NCI-H446 treated with DMSO at 0.1 percent for 48 hours (cell line): ENCODE results near the gene RMDN2.
"Not testable (repeated sequence)": the region's sequence is repeated elsewhere in the genome, so short reads cannot be mapped to it uniquely, and the experiment has no call there.

Experiments used
- DNase-seq: peaks from one replicate; lab custom pipeline; 2025; lab: John Stamatoyannopoulos, UW

Gene RMDN2

DNA sequence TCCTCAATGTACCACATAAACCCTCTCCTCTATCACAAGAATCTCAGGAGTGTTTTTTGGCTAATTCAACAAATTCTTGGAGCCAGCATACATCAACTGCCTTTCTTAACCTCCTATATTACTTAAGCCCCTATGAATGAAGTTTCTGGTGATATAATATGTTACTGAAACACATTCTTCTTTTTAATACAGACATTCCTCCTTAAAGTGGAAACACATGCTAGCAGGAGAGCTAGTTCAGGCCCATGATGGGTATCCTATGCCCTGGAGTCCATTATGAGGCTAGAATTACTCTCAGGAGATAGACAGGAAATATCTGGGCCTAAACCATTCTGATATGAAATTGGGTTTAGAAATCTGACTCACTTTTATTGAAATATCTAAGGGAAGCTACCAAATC, 26.6 kb upstream of the RMDN2 start:
- no peak for DNase-seq

DNA sequence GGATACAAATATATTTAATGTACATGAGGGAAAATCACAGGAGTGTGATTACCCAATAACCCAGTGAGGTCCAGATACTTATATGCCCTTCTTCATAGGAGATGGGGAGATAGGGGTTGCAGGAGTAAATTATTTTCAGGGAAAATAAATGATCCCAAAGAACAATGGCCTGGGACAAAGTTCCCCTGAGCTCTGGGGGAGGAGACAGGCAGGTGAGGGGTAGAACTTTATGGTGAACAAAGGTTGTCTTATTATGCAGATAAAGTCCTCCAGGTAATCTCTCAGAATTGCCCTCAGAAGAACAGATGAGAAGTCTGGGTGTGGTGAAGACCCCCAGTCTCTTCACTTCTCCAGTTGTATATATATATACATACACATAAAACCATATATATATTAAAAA, 22.1 kb upstream of the RMDN2 start:
- no peak for DNase-seq

DNA sequence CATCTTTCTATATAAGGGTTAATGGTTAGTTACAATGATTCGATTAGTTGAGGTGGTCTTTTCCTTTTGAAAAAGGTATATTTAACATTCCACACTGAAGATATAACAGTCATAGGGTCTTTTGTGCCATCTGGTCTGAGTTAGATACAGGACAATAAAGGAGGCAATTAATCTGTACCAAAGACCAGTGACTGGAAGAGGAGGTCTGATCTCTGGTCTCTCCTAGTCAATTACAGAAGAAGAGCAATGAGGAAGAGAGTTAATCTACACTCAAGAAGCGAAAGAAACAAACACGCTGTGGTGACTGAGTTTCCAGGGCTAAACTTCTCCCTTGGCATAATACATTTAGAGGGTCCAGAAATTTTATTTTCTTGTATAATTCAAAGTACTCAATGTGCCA, 20.7 kb upstream of the RMDN2 start:
- no peak for DNase-seq

DNA sequence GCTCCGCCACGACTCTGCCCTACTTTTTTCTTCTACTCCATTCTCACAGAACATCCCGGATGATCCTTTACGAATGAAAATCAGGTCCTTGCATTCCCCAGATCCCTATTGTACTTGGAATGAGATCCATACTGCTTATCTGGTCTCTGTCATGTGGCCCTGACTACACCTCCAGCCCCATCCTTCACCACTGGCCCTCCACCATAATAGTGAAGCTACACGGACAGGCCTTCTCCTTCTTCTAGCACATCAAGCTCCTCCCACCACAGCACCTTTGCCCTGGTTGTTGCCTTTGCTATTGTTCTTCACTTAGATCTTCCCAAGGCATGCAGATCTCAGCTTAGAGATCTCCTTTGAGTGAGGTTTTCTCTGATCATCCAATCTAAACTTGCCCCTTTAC, 20.1 kb upstream of the RMDN2 start:
- DNase-seq: no peak

DNA sequence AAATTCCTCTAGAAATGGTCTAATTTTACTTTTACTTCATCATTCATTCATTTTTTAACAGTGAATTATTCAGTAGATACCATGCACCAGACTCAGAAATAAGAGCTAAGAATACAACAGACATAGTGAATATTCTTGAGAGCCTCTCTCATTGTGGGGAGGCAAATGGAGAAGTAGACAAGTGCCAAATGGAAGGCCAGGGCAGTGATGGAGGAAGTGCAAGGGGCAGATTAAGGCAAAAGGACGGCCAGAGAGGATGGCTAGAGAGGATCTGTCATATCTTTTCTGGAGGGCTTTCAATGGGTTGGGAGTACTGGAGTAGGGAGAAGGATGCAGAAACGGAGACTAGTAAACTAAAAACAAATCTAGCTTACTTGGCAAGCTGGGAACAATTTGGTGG, 19.0 kb upstream of the RMDN2 start:
- no peak for DNase-seq

DNA sequence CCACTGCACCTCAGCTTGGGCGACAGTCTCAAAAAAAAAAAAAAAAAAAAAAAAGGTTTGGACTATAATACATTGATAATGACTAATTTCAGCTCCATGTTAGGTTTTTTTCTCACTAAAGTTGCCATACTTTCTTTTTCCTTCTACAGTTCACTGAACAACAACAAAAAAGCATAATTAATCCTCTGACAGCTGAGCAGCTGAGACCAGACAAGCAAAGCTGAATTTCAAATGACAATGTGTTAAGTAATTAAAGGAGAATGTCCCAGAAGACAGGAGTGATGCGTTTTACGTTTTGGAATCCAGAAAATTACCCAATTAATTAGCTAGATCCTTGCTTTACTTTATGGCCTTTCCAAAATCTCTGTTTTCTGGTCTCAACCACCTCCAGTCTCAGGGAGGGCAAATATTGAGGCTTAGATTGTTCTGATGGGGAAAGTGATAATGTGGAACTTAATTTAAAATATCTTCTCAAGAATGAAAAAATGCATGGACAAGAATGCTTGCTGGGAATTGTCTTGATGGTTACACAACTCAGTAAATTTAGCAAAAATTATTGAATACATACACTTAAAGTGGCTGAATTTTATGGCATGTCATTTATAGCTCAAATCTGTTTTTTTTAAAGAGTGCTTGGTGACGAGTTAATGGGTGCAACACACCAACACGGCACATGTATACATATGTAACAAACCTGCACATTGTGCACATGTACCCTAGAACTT, 17.4 kb upstream of the RMDN2 start:
- DNase-seq: no peak

DNA sequence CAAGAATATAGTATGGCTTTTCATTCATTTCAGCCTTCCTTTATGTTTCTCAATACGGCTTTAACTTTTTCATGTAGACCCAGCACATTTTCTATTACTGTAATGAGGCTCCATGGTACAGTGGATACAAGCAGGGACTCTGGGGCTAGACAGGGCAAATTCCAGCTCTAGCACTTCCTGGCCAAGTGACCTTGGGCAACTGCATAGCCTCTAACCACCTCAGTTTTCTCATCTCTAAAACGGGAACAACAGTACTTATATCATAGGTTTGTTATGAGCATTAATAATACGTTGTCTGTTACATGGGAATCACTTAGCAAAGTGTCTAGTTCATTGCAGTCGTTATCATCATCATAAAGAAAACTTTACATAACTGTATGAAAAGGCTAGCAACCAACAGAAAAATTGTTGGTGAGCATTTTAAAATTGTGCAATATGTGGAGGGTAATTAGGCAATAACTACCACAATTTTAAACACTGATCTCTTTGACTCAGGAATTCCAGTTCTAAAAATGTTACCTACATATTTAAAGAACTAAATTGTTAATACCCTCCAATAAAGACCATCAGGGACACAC, 13.7 kb upstream of the RMDN2 start:
- no peak for DNase-seq

DNA sequence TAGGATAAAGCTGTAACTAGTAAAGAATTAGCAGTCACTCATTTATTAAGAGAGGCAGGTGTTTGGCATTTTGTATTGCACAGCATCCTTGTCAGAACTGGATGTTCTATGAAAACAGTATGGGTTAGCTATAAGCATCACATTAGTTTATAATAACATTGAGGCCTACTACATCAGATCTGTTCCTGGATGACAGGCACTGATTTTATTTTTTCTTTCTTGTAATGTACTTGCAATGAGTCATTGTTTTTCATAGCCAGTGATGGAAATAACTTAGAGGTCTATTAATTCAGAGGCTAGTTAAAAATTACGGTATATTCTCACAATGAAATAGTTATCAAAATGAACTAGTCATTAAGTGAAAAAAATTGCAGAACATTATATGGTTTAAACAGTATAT, 13.0 kb upstream of the RMDN2 start:
- DNase-seq: no peak

DNA sequence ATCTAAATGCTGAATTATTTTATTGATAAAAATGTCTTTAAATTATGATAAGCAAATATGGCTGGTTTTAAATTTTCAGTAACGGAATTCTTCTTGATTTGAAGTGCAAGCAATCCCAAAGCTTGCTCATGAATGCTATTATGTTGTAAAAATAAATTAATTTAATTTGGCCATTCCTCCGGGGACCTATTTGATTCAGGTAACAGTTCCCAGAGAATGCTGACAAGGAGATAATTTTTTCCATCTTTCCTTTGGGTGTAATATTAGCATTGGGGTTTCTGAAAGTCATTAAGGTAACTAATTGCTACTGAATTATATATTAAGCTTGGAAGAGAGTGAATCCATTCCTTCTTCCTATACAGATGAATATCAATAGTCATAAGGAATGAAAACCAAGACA, 12.5 kb upstream of the RMDN2 start:
- DNase-seq: no peak

DNA sequence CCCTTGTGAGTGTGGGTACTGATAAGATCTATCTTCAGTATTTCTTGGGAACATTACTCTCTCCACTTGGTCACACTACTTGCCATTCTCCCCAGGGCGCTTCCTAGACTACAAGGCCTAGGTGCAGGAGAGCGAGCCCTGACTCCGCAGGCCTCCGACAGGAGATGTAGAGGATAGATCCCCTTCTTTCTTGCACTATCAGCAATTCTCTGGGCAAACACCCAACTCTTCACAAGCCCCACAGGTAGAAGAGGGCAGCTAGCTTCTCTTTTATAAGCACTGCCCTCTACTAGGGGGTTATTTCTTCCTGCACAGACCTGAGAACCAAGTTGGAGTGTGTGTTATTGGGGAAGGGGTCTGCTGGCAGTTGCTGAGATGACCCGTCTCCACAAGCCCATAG, 10.7 kb upstream of the RMDN2 start:
- DNase-seq: no peak

DNA sequence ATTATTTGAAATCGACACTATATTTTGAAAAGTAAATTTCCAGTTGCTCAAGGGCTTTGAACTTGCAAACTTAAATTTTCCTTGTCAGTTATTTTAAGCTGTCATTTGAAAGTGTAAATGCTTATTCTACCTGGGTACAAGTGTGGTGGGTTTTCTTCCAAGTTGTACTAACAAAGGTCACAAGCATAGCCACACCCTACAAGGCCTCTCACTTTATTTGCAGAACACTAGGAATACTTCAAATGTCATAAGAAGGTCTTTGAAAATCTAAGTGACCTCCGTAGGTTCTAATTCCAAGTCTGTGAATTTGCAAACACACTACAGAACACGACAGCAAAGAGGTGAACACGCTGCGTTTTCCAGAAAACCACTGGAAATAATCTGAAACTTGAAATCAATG, 9.3 kb upstream of the RMDN2 start:
- DNase-seq: no peak

DNA sequence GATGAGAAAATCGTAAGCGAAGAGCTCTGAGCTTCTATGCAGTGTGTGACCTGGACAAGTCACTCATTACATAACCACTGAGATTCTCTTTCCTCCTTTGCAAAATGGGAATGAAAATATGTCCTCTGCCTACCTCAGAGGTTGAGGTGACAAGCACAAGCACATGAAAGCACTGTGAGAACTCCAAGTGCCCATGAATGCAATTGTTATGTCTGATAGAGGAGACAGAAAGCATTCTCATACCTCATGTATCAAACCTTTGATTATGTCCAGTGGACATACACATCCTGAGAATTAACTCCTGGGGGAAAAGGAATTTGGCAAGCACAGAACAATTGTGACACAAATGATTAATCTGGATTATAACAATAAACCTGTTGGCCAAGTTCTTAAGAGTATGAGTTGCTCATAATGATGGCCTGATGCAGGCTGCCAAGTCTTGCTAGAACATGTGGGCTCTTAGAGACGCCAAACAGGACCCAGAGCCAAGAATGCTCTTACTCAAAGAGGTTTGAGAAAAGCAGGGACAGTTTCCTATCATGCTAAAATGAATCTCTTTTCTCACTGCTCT, 8.5 kb upstream of the RMDN2 start:
- DNase-seq: peak; percentile 91

DNA sequence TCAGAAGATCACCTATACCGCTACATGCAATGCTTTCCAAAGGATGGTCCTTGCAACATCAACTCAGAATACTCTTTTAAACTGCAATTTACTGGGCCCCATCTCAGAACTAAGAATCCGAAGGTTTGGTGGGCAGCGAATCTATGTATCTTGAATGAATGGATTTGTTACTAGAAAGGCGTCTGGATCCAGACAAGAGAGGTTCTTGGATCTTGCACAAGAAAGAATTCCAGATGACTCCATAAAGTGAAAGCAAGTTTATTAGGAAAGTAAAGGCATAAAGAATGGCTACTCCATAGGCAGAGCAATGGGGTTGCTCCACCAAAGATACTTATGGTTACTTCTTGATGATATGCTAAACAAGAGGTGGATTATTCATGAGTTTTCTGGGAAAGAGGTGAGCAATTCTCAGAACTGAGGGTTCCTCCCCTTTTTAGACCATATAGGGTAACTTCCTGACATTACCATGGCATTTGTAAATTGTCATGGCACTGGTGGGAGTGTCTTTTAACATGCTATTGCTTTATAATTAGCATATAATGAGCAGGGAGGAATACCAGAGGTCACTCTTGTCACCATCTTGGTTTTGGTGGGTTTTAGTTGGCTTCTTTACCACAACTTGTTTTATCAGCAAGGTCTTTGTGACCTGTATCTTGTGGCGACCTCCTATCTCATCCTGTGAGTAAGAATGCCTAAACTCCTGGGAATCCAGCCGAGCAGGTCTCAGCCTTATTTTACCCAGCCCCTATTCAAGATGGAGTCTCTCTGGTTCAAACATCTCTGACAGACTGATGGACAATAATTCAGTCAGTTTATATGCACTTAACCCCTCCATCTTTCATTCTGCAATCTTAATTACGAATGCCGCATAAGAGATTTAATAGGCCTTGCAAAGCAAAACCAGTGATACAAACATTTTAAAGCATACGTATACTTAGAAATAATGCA, 7.5 kb upstream of the RMDN2 start:
- no peak for DNase-seq

DNA sequence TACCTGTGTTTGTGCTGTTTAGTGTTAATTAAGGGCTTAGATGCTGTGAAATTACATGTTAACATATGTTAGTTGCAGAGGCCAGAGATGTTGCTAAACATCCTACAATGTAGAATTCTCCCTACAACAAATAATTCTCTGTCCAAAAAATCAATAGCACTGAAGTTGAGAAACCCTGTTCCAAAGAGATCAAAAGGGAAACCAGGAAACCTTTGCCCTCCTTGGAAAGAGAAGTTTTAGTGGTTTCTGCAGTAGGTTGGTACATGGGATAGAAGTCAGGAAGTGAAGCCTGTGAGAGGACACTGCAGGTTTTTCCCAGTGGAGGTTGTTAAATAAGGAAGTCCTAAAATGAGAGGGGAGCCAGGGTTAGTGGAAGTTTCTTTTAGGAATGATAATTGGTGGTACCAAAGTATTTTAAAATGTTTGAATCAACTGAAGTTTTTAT, 6.3 kb upstream of the RMDN2 start:
- no peak for DNase-seq

DNA sequence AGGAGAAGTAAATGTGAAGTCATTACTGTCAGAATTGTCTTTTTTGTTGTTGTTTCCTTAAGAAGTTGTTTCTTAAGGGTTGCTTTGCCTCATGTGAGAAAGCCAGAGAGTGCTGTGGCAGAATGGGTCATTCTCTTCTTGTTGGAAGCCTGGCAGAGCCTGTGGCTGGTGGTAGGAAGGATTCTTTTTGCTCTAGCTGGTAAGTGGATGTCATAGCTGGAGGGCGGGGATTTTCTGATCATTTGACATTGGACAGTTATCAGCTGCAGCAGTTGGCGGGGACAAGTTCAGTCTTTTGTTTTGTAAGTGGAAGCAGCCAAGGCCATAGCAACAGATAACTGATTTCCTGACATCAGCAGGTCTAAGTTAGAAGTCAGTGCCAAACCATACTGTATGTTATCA, 5.5 kb upstream of the RMDN2 start:
- DNase-seq: no peak

DNA sequence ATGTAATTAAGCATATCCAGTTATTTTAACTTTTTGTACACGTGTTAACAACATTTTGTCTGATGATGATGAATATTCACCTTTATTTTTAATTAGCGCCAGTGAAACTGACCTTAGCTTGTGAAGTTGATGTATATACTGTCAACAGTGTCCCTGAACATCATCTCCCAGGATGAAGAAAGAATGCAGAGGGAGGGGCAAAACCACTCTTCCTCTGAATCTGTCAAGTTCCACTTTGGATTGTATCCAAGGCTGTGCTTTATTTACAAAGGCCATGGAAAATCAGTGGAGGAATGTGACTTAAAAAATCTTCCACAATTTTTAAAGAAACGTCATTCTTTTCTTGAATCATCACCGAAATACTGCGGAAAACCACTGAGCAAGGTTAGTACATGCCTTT, 4.5 kb upstream of the RMDN2 start:
- no peak for DNase-seq

DNA sequence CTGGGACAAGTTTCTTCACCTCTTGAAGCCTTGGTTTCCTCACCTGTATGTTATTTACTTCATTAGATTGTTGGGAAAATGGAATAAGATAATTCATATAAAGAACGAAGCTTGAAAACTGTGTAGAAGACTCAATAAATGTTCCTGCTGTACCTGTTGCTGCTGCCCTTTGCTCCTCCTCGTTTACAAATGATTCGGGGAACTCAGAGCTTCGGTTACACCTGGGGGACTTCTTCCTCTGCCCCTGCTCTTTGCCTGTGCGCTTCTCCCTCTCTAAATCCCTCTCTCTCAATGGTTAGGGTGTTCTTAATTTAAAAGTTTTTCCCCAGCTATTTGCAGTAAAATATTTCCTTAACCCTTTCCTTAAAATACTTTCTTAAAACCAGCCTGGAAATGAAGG, 3.3 kb upstream of the RMDN2 start:
- DNase-seq: no peak

DNA sequence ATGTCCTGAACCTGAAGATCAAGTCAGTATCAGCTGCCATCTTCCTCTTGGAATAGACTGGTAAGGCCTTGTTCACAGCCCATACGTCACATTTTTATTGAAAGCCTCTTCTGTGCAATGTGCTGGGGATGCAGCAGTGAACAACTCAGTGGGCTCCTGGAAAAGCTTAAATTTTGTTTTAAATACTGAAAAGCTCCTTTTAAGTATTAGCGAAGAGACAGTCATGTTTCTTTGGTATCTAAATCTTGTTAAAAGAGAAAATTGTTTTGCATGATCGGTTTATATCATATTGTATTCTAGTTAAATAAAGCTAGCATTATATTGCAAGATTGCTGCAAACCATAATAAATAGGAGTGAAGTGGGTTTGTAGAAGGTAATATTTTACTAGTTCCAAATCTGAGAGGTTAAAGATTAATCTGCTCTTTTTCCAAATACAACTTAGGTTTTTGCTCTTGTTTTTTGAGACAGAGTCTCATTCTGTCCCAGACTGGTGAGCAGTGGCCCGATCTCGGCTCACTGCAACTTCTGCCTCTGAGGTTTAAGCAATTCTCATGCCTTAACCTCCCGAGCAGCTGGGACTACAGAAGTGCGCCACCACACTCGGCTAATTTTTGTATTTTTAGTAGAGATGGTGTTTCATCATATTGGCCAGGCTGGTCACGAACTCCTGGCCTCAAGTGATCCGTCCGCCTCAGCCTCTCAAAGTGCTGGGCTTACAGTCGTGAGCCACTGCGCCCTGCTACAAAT, 1.6 kb upstream of the RMDN2 start:
- DNase-seq: no peak

DNA sequence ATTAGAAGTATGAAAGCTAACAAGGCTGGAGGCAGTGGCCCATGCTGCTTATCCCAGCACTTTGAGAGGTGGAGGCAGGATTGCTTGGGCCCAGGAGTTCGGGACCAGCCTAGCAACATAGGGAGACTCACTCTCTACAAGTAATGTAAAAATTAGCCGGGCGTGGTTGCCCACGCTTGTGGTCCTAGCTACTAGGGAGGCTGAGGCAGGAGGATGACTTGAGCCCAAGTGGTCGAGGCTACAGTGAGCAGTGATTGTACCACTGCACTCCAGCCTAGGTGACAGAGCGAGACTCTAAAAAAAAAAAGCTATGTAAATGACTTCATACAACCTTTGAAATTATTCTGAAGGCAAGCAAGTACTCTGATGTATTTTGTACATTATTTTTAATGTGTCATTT, 1.5 kb downstream of the RMDN2 start:
- no peak for DNase-seq

DNA sequence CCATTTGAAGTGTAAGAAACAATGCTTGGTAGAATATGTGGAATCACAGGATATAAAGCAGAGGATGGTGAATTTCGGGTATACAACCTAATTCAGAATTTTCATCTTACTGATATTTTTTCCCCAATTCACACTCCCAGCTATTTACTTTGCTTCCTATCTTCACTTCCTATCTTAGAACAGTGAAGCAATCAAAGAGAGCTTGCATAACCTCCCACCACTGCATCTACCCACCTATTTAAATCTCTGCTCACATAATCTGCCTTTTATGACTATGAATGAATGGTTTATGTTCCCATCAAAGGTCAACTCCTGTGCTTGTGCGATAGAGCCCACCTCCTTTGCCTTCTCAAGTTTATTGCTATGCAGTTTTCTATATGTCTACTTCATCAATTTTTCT, 3.3 kb downstream of the RMDN2 start:
- DNase-seq: no peak

DNA sequence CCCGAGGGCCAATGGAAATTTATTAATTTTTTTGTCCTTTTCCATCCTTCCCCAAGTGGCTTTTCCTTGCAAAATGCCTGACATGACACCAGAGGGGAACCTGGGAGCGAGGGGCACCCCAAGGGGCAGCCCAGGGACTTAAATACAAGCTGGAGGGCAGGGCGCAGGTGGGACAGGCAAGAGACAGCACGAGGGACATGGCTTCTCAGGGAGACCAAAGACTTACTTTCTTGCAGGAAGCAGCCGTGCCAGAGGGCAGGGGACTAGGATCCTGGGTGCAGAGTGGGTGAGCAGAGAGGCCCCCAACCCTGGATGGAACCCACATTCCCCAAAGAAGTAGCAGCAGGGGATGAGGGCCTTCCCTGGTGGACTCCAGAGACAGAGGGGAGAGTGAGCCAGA, 5.3 kb downstream of the RMDN2 start:
- not testable (repeated sequence) for DNase-seq

DNA sequence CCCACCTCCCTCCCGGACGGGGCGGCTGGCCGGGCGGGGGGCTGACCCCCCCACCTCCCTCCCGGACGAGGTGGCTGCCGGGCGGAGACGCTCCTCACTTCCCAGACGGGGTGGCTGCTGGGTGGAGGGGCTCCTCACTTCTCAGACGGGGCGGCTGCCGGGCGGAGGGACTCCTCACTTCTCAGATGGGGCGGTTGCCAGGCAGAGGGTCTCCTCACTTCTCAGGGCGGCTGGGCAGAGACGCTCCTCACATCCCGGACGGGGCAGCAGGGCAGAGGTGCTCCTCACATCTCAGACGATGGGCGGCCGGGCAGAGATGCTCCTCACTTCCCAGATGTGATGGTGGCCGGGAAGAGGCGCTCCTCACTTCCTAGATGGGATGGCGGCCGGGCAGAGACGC, 7.8 kb downstream of the RMDN2 start:
- not testable (repeated sequence) for DNase-seq
